Measurements from ENCODE around the gene ERH.

DNA sequence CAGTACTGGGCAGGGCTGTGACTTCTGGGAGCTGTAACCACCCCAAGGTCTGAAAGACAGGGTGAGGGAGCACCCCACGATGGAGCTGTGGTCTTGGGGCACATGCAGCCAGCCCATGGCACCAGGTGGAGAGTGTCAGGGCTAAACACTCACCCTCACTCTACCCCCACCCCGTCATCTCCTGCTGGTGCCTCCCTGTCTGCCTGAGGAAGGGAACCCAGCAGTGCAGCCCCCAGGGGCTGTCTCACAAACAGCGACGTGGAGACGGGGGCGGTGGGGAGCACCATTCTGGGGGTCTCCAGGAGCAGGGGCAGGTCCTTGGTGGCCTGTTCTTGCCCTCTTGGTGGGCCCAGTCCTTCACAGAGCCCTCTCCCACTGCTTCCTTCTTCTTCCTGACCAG, 63.5 kb downstream of the ERH start:
- TF ChIP-seq, protein P1, sequence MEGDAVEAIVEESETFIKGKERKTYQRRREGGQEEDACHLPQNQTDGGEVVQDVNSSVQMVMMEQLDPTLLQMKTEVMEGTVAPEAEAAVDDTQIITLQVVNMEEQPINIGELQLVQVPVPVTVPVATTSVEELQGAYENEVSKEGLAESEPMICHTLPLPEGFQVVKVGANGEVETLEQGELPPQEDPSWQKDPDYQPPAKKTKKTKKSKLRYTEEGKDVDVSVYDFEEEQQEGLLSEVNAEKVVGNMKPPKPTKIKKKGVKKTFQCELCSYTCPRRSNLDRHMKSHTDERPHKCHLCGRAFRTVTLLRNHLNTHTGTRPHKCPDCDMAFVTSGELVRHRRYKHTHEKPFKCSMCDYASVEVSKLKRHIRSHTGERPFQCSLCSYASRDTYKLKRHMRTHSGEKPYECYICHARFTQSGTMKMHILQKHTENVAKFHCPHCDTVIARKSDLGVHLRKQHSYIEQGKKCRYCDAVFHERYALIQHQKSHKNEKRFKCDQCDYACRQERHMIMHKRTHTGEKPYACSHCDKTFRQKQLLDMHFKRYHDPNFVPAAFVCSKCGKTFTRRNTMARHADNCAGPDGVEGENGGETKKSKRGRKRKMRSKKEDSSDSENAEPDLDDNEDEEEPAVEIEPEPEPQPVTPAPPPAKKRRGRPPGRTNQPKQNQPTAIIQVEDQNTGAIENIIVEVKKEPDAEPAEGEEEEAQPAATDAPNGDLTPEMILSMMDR (conservative IDR thresholded peaks at IDR 0.05), result no peak
- no peak for TF ChIP-seq ZFX (IDR thresholded peaks at IDR 0.05)

Measured in C4-2B (cell line).